HG02610 (cell line): ENCODE results near the gene KCNJ10.

Source experiments
- ATAC-seq: cut with Tn5 transposase; IDR thresholded peaks from one replicate; pipeline ENCODE4 v1.9.1; 2021; ENCODE audit warnings: mild to moderate bottlenecking, moderate library complexity; ENCODE audit not compliant: unreplicated experiment

Gene KCNJ10

GRCh38 chr1:160084771-160085321, 14.9 kb upstream of the KCNJ10 start:
- ATAC-seq: no peak

DNA sequence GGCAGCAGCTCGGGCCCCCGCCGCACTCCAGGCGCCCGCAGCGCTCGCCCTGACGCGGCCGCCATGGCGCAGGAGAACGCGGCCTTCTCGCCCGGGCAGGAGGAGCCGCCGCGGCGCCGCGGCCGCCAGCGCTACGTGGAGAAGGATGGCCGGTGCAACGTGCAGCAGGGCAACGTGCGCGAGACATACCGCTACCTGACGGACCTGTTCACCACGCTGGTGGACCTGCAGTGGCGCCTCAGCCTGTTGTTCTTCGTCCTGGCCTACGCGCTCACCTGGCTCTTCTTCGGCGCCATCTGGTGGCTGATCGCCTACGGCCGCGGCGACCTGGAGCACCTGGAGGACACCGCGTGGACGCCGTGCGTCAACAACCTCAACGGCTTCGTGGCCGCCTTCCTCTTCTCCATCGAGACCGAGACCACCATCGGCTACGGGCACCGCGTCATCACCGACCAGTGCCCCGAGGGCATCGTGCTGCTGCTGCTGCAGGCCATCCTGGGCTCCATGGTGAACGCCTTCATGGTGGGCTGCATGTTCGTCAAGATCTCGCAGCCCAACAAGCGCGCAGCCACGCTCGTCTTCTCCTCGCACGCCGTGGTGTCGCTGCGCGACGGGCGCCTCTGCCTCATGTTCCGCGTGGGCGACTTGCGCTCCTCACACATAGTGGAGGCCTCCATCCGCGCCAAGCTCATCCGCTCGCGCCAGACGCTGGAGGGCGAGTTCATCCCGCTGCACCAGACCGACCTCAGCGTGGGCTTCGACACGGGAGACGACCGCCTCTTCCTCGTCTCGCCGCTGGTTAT, 14.2 kb upstream of the KCNJ10 start:
- ATAC-seq: peak; percentile 56

GRCh38 chr1:160082926-160083325, 13.0 kb upstream of the KCNJ10 start:
- ATAC-seq: no peak

- no peak for ATAC-seq
Measured at GRCh38 chr1:160082487-160082886, 12.5 kb upstream of the KCNJ10 start.

- ATAC-seq: no peak
Measured at GRCh38 chr1:160081261-160081936, 11.4 kb upstream of the KCNJ10 start, which contains the start of gene KCNJ9. Gene KCNJ9 (plus strand): TSS chr1:160081538. CDS start chr1:160084031, 2,493 bp downstream.

DNA sequence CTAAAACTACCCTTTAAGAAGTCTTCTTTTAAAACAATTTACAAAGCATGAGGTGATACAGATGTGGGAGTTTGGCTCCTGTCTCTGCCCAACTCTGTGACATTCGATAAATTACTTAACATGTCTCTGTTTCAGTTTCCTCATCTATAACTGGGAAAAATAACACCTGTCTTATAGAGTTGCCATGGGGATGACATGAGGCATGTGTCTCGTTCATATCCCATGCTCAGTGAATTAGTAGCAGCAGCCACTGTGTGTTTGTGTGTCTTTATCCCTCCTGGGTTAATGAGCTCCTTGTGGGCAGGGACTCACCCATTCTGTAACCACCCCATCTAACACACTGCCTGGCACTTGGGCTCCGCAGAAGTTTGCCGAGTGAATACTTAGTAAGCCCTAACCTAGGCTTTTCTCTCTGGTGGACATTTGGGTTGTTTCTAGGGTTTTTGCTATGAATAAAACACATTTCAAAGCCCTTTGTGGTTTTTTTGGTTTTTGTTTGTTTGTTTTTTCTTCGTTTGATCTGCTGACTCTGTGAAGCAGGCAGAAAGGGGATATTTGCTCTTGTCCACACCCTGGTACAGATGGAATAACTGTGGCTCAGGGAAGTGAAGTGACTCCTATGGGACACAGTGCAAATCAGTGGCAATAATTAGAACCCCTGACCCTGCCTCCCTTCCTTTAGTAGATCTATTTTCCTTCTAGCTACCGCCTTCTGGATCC, 10.6 kb upstream of the KCNJ10 start:
- ATAC-seq: no peak

GRCh38 chr1:160079448-160079847, 9.5 kb upstream of the KCNJ10 start:
- no peak for ATAC-seq

DNA sequence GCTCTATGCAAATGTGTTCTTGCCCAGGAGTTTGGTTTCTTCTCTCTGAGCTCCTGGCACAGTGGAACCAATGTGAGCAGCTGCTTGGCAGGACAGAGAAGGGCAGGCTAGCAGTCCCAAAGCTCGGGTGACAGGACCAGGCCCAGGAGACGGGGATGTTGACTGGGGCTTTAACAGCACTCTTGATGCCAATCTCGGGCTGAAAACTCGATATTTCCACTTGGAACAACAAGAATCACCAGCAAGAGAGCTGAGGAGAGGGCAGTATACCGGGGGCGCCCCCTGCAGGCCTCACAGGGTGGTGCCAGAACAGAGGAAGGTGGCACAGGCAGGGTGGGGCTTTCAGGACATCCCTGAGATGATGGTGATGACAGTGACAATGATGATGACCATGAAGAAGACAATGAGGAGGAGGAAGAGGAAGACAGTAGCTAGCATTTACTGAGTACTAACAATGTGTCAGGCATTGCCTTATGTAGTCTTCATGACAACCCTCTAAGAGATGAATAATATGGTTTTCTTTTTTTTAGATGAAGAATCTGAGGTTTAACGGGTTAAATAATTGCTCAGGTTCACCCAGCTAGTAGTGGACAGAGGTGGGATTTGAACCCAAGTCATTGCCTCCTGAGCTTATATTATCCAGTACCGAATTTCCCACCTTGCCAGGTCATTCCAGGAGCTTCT, 8.7 kb upstream of the KCNJ10 start:
- ATAC-seq: peak; percentile 77

DNA sequence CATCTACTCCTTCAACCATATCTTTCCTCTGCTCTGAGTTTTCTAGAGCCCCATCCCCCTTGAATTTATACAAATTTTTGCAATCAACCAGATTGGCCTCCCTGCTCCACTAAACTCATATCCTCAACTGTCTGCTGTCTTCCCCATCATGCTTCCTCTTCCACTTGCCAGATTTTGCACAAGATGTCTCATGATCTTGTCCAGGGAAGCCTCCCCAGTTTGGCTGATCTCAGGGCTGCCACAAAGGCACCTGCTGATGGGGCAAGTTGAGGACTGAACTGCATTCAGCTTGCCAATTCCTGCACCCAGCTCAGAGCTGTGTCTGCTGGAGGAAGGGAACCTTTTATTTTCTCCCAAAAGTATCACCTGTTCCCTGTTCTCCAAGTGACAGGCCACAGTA, 7.5 kb upstream of the KCNJ10 start:
- ATAC-seq: no peak

GRCh38 chr1:160076295-160076694, 6.3 kb upstream of the KCNJ10 start:
- ATAC-seq: no peak

- ATAC-seq: no peak
Measured at GRCh38 chr1:160075836-160076235, 5.9 kb upstream of the KCNJ10 start.

DNA sequence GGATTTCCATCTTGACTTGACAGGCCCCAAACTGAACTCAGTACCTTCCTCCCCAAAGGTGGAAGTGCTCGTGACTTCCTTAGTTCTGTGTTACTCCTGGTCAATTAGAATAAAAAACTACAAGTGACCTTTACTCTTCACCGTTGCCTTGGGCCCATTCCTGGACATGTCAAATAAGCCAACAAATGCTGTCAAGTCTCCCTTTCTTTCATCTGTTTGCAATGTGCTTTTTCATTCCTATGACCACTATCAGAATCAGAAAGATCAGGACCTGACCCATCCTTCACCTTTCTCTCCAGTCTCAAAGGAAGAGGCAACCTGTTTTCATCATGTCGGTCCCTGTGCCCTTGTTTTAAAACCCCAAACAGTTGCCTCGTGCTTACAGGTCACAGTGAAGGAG, 4.9 kb upstream of the KCNJ10 start:
- no peak for ATAC-seq

DNA sequence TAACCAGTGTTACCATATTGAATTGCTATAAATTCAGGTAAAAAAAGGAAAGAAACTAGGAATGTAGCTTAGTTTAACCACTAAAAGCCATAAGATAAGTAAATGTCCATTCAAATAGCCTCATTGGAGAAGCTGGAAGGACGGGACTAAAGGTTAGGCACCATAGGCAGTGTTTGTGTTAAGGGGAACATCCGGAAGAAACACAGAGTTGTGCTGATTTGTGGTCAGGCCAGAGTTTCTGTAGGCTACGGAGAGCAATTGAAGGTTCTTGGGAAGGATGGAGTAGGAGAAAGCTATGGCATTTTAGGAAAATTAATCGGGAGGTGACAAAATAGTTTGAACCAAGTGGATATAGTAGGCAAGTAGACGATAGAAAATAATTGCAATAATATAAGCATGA, 1.3 kb upstream of the KCNJ10 start:
- no peak for ATAC-seq

DNA sequence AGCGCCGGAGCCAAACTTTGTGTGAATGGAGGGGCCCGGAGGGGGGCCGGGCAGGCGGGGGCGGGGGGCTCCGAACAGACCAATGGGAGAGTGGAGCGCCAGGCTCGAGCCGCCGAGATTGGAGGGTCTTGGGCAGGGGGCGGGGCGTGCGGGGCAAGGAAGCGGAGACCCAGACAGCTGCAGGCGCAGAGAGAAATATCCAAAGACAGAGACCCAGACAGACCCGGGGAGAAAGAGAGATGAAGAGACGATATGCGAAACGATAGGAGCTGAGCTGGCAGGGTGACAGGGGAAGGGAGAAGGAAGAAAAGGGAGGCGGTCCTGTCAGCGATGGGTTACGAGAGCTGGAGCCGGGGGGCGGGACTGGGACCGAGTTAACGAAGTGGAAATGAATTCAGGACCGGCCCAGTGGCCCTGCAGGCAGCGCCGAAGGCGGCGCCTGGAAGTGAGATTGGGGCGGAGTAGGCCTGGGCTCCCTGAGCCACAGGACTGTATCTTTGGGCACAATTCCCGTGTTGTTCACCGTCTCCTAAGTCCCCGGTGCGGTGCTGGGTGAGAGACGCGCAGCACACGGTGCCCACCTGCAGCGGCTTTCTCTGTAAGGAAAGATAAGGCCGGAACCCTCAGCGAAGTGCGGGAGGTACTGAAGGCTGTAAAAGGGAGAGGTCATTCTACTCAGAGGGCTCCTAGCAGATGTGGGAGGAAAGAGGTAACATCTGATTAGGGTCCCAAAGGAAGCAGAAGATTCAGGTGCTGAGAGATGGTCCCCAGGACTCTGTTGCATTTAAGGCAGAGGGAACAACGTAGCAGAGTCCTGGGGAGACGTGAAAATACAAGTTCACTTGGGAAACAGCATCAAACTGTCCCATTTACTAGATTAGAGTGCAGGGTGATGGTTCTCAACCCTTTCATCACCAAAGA, 543 bp upstream of the KCNJ10 start:
- no peak for ATAC-seq

DNA sequence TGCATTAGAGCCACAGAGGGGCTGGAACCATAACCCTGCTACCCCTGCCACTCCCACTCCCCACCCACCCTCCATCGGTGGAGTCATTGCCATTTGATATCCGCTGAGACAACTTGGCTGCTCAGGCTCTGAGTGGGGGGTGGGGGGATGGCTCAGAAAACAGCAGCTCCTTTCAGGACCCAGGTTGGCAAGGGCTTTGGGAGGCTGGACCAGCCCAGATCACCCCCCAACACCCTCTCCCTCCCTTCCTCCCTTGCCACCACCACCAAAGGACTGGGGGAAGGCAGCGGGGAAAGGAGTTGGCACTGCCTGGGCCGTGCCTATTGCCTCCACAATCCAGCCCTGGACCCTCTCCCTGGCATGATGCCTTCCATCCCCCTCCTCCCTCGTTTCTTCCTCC, 1.7 kb downstream of the KCNJ10 start:
- no peak for ATAC-seq

DNA sequence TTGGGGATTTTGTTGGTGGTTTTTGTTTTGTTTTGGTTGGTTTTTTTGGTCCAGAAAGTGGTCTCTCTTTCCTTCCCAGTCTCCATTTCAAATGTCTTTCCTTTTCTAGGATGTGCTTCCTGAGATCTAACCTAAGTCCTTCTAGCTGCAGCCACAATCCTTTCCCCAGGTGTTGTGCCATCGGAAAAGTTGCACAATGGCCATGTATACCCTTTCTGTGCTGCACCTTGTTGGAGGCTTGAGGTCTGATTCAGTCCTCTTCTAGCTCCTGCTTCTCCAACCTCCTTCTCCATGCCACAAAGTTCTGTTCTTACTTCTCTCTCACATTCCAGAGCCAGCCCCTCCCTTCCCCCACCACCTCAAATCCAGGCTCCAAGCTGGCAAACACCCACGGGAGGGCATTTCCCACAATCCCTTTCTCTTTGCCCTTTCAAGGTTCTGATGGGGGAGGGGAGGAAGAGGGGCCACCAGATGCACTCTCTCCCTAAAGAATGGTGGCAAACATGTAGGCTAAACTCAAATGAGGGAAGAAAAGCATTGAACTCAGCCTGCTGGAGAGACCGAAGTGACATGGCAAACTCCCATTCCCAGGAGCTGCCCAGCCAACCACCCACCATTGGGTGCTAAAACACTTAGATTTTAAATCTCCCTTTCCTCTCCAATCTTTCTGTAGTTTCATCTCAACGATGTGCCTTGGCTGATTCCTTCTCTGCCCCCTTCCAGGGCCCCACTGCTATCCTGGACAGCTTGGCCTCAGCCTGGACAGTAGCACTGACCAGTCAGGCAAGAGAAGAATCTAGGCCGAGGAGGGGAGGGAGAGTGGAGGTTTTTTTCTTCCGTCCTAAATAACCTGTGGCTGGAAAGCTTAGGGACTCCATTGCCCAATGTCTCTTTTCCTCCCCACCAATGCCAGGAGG, 2.9 kb downstream of the KCNJ10 start:
- ATAC-seq: no peak

DNA sequence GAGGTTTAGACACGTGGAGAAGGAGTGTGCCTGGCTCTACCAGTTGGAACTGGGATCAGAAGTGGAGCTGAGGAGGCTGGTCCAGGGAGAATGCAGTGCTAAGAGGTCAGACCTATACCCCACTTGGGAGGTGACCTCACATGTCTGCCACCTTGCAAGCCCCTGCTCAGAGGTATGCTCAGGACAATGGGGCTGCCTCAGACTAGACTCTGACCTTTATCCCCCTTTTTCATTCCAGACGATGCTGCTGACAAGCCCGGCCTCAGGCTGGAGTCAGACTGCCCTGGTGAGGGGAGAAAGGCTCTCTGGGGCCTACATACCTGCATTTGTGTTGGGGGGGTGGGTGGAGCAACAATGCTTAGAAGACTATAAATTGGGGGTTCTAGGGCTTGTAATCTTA, 5.2 kb downstream of the KCNJ10 start:
- ATAC-seq: no peak

DNA sequence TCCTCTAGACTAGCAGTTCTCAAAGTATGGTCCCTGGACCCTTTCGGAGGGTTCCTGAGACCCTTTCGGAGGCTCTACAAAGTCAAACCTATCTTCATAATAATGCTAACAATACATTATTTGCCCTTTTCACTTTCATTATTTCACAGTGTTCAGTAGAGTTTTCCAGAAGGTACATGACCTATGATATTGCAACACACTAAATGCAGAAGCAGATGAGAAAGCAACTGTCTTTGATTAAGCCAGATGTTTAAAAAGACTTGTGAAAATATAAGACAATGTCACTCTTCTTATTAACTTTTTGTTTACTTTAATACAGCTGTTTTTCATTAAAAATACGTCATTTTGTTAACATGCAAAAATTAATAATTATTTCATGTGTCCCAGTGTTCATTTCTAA, 5.8 kb downstream of the KCNJ10 start:
- no peak for ATAC-seq

GRCh38 chr1:160063176-160063575, 6.8 kb downstream of the KCNJ10 start:
- no peak for ATAC-seq
